Measurements from ENCODE around the gene TRIM34.

The TRIM34 gene

GRCh38 chr11:5608808-5609207 is 16.0 kb upstream of the TRIM34 start:
- Histone ChIP-seq H4K20me1 (ENCODE audit: insufficient read depth, low read length) (no peaks in the 10 kb centered on the region), H3K27ac (ENCODE audit: low read length) (no peak overlapping the region), H3K27me3 (replicated peaks; ENCODE audit: insufficient read depth, low read length) (no peaks in the 10 kb centered on the region), H3F3A (ENCODE audit: insufficient read depth, low read length) (no peaks in the 10 kb centered on the region), H3K4me3 (ENCODE audit: low read length) (no peak overlapping the region), H3K79me2 (ENCODE audit: low read length) (no peaks in the 10 kb centered on the region), H3K36me3 (replicated peaks; ENCODE audit: insufficient read depth, low read length) (no peaks in the 10 kb centered on the region), H3K9me3 (replicated peaks; ENCODE audit: insufficient read depth, low read length) (no peaks in the 10 kb centered on the region), H3K9ac (ENCODE audit: low read length) (no peak overlapping the region), H3K9me2 (replicated peaks; ENCODE audit: insufficient read depth, low read length) (no peaks in the 10 kb centered on the region), H3K4me2 (ENCODE audit: low read depth, low read length) (no peak overlapping the region), H3K4me1 (ENCODE audit: low read length) (no peaks in the 10 kb centered on the region), H2AFZ (ENCODE audit: low read length) (no peak overlapping the region)
- no peak for TF ChIP-seq EZH2 (optimal IDR thresholded peaks at IDR 0.05; ENCODE audit: low read depth, low read length)
- no peak for TF ChIP-seq EZH2phosphoT487 (IDR thresholded peaks at IDR 0.05; ENCODE audit: low read length)
- DNase-seq: no peak

- DNase-seq: no peak
- Histone ChIP-seq H3K27me3 (replicated peaks; ENCODE audit: insufficient read depth, low read length) (no peaks in the 10 kb centered on the region), H3K9me3 (replicated peaks; ENCODE audit: insufficient read depth, low read length) (no peaks in the 10 kb centered on the region), H3F3A (ENCODE audit: insufficient read depth, low read length) (no peaks in the 10 kb centered on the region), H3K36me3 (replicated peaks; ENCODE audit: insufficient read depth, low read length) (no peaks in the 10 kb centered on the region), H3K27ac (ENCODE audit: low read length) (no peak overlapping the region), H2AFZ (ENCODE audit: low read length) (no peak overlapping the region), H3K4me2 (ENCODE audit: low read depth, low read length) (no peak overlapping the region), H3K4me1 (ENCODE audit: low read length) (no peaks in the 10 kb centered on the region), H3K9me2 (replicated peaks; ENCODE audit: insufficient read depth, low read length) (no peaks in the 10 kb centered on the region), H4K20me1 (ENCODE audit: insufficient read depth, low read length) (no peaks in the 10 kb centered on the region), H3K79me2 (ENCODE audit: low read length) (no peaks in the 10 kb centered on the region), H3K4me3 (ENCODE audit: low read length) (no peak overlapping the region), H3K9ac (ENCODE audit: low read length) (no peak overlapping the region)
- TF ChIP-seq EZH2 (optimal IDR thresholded peaks at IDR 0.05; ENCODE audit: low read depth, low read length): no peak
- TF ChIP-seq CTCF (IDR thresholded peaks at IDR 0.05; ENCODE audit: low read length): no peak
- no peak for TF ChIP-seq EZH2phosphoT487 (IDR thresholded peaks at IDR 0.05; ENCODE audit: low read length)
Observed at GRCh38 chr11:5610446-5610845, 14.4 kb upstream of the TRIM34 start.

GRCh38 chr11:5611627-5612026 is 13.2 kb upstream of the TRIM34 start:
- Histone ChIP-seq H3K9me3 (replicated peaks; ENCODE audit: insufficient read depth, low read length) (no peaks in the 10 kb centered on the region), H3K4me3 (ENCODE audit: low read length) (no peak overlapping the region), H3K36me3 (replicated peaks; ENCODE audit: insufficient read depth, low read length) (no peaks in the 10 kb centered on the region), H3K4me2 (ENCODE audit: low read depth, low read length) (no peak overlapping the region), H3K27ac (ENCODE audit: low read length) (no peak overlapping the region), H3K9ac (ENCODE audit: low read length) (no peak overlapping the region), H4K20me1 (ENCODE audit: insufficient read depth, low read length) (no peaks in the 10 kb centered on the region), H3K9me2 (replicated peaks; ENCODE audit: insufficient read depth, low read length) (no peaks in the 10 kb centered on the region), H3K4me1 (ENCODE audit: low read length) (no peaks in the 10 kb centered on the region), H3K27me3 (replicated peaks; ENCODE audit: insufficient read depth, low read length) (no peaks in the 10 kb centered on the region), H2AFZ (ENCODE audit: low read length) (no peak overlapping the region), H3K79me2 (ENCODE audit: low read length) (no peaks in the 10 kb centered on the region), H3F3A (ENCODE audit: insufficient read depth, low read length) (no peaks in the 10 kb centered on the region)
- DNase-seq: no peak
- TF ChIP-seq EZH2 (optimal IDR thresholded peaks at IDR 0.05; ENCODE audit: low read depth, low read length) (no peak), CTCF (IDR thresholded peaks at IDR 0.05; ENCODE audit: low read length) (no peak), EZH2phosphoT487 (IDR thresholded peaks at IDR 0.05; ENCODE audit: low read length) (no peak)

- Histone ChIP-seq H3K9ac (ENCODE audit: low read length) (no peak overlapping the region), H3K4me1 (ENCODE audit: low read length) (no peaks in the 10 kb centered on the region), H3K79me2 (ENCODE audit: low read length) (no peaks in the 10 kb centered on the region), H3K9me2 (replicated peaks; ENCODE audit: insufficient read depth, low read length) (no peaks in the 10 kb centered on the region), H3K9me3 (replicated peaks; ENCODE audit: insufficient read depth, low read length) (no peaks in the 10 kb centered on the region), H3K4me3 (ENCODE audit: low read length) (no peak overlapping the region), H3K36me3 (replicated peaks; ENCODE audit: insufficient read depth, low read length) (no peaks in the 10 kb centered on the region), H3K27me3 (replicated peaks; ENCODE audit: insufficient read depth, low read length) (no peaks in the 10 kb centered on the region), H4K20me1 (ENCODE audit: insufficient read depth, low read length) (no peaks in the 10 kb centered on the region), H2AFZ (ENCODE audit: low read length) (no peak overlapping the region), H3F3A (ENCODE audit: insufficient read depth, low read length) (no peaks in the 10 kb centered on the region), H3K27ac (ENCODE audit: low read length) (no peak overlapping the region), H3K4me2 (ENCODE audit: low read depth, low read length) (no peak overlapping the region)
- no peak for DNase-seq
- TF ChIP-seq EZH2 (optimal IDR thresholded peaks at IDR 0.05; ENCODE audit: low read depth, low read length) (no peak), CTCF (IDR thresholded peaks at IDR 0.05; ENCODE audit: low read length) (no peak), EZH2phosphoT487 (IDR thresholded peaks at IDR 0.05; ENCODE audit: low read length) (no peak)
Observed at GRCh38 chr11:5618807-5619206, 6.0 kb upstream of the TRIM34 start.

Measured in MM.1S (cell line).